Activated CD4-positive, alpha-beta memory T cell treated with anti-CD3 and anti-CD28 coated beads, Interleukin-2, amount 10 ng/mL, durations not matched to agents 7 days and 5 days (primary cell): ENCODE data around the gene RAMP2. TPM values are rescaled to one million over a fixed set of nuclear protein-coding genes. Genes with fewer than 3 reads are reported as not detected.
"Not testable (repeated sequence)": the region's sequence is repeated elsewhere in the genome, so short reads cannot be mapped to it uniquely, and the experiment has no call there.

ENCODE experiments used
- CTCF ChIA-PET: fragments of 350-600 bp; sonication (Branson Sonifier 250); formaldehyde crosslinking; loops from one replicate; lab custom pipeline; 2021; ENCODE audit warnings: antibody characterized with exemption, inconsistent platforms; lab: Charles Lee
- POLR2A ChIA-PET: fragments of 350-600 bp; sonication (Branson Sonifier 250); formaldehyde crosslinking; loops from one replicate; lab custom pipeline; 2021; ENCODE audit warnings: antibody characterized with exemption; lab: Charles Lee
- DNase-seq: peaks from one replicate; pipeline ENCODE4 v3.0.0-alpha.2; 2020
- H3K27ac Mint-ChIP-seq: one replicate; pipeline ENCODE4 v1.8.0; 2021; ENCODE audit warnings: mild to moderate bottlenecking, mixed read lengths
- H3K27me3 Mint-ChIP-seq: one replicate; pipeline ENCODE4 v1.8.0; 2021; ENCODE audit warnings: mixed read lengths
- H3K36me3 Mint-ChIP-seq: one replicate; pipeline ENCODE4 v1.8.0; 2021; ENCODE audit warnings: low read depth, mixed read lengths
- H3K4me1 Mint-ChIP-seq: one replicate; pipeline ENCODE4 v1.8.0; 2021; ENCODE audit warnings: mixed read lengths
- H3K4me3 Mint-ChIP-seq: one replicate; pipeline ENCODE4 v1.8.0; 2021; ENCODE audit warnings: mild to moderate bottlenecking, mixed read lengths
- H3K9me3 Mint-ChIP-seq: one replicate; pipeline ENCODE4 v1.8.0; 2021; ENCODE audit warnings: mixed read lengths
- total RNA-seq, 2 experiments: library from RNA; stranded (reverse); gene quantifications; one replicate each; pipeline ENCODE4 v1.2.3, GENCODE V29; 2021

Gene RAMP2, protein sequence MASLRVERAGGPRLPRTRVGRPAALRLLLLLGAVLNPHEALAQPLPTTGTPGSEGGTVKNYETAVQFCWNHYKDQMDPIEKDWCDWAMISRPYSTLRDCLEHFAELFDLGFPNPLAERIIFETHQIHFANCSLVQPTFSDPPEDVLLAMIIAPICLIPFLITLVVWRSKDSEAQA
- total RNA-seq: not detected

- POLR2A ChIA-PET: interaction anchor here (1.0 to 3.2 kb wide), 5 partner anchors 11 to 73 kb away, joined by 3 to 13 read pairs (median 3); partner anchors contain the start of gene VPS25
Observed at GRCh38 chr17:42760652-42761581, at the start of gene RAMP2. RAMP2 (plus strand) TSS chr17:42761227; CDS start chr17:42761262, 35 bp downstream.

GRCh38 chr17:42720996-42721583, 39.9 kb upstream of the RAMP2 start:
- Mint-ChIP-seq H3K4me1 (peaks cover 2% of the 10 kb centered on the region), H3K36me3 (peaks cover 61% of the 10 kb centered on the region), H3K4me3 (no peak overlapping the region), H3K27ac (no peak overlapping the region), H3K9me3 (no peaks in the 10 kb centered on the region), H3K27me3 (no peaks in the 10 kb centered on the region)
- CTCF ChIA-PET: interaction anchor here (0.7 to 3.5 kb wide), 4 partner anchors 7 to 143 kb away, joined by 3 to 20 read pairs (median 6); no protein-coding TSS in a partner anchor
- DNase-seq: no peak
- POLR2A ChIA-PET: no interaction called here

More at GRCh38 chr17:42760652-42761581, at the start of gene RAMP2:
- peaks cover 62% of the 10 kb centered on the region for H3K27me3 Mint-ChIP-seq
- H3K27ac Mint-ChIP-seq: no peak within 1 kb of the TSS
- CTCF ChIA-PET: interaction anchor here (0.9 to 6.5 kb wide), 6 partner anchors 9 to 183 kb away, joined by 3 to 93 read pairs (median 4); partner anchors contain the start of gene PSMC3IP
- no peaks in the 10 kb centered on the region for H3K36me3 Mint-ChIP-seq
- no peak within 1 kb of the TSS for H3K4me3 Mint-ChIP-seq
- peaks cover 7% of the 10 kb centered on the region for H3K4me1 Mint-ChIP-seq
- no peak for DNase-seq
- no peaks in the 10 kb centered on the region for H3K9me3 Mint-ChIP-seq

GRCh38 chr17:42723636-42724035, 37.4 kb upstream of the RAMP2 start:
- no peak overlapping the region for H3K27ac Mint-ChIP-seq
- no peak overlapping the region for H3K4me3 Mint-ChIP-seq
- ChIA-PET CTCF (no interaction called here), POLR2A (no interaction called here)
- no peak for DNase-seq
- peaks cover 2% of the 10 kb centered on the region for H3K4me1 Mint-ChIP-seq
- no peaks in the 10 kb centered on the region for H3K9me3 Mint-ChIP-seq
- peaks cover 48% of the 10 kb centered on the region for H3K36me3 Mint-ChIP-seq
- H3K27me3 Mint-ChIP-seq: no peaks in the 10 kb centered on the region

DNA sequence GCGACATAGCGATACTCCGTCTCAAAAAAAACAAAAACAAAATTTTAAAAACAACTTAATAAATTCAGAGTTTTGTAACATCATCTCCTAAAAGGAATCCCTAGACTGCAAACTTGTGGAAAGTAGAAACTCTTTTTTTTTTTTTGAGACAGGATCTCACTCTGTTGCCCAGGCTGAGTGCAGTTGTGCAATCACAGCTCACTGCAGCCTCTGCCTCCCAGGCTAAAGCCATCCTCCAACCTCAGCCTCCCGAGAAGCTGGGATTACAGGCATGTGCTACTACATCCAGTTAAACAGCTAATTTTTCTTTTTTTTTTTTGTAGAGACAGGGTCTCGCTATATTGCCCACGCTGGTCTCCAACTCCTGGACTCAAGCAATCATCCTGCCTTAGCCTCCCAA, 35.9 kb upstream of the RAMP2 start:
- Mint-ChIP-seq H3K27me3 (no peaks in the 10 kb centered on the region), H3K36me3 (peaks cover 41% of the 10 kb centered on the region), H3K27ac (no peak overlapping the region), H3K4me1 (peaks cover 2% of the 10 kb centered on the region), H3K4me3 (no peak overlapping the region), H3K9me3 (no peaks in the 10 kb centered on the region)
- no peak for DNase-seq
- ChIA-PET CTCF (interaction anchor here (1.1 to 2.9 kb wide), 3 partner anchors 10 to 147 kb away, joined by 3 to 16 read pairs (median 4); no protein-coding TSS in a partner anchor), POLR2A (no interaction called here)

DNA sequence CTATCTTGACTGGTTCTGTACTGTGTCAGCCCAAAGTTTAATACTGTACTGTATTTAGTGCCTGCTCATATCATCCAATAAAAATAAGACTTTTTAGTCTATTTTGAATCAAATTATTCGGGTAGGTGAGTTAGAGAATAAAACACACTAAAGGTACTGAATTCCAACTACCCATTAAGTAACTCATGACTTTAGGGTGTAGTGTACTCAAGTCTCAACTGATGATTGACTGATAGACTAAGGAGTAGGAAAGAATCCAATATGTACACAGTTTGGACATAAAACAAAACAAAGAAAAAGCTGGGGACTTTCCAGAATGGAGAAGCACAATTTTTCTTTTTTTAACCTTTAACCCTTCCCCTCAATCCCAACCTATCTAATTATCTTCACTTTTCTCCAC, 20.3 kb upstream of the RAMP2 start:
- ChIA-PET POLR2A (no interaction called here), CTCF (no interaction called here)
- peaks cover 17% of the 10 kb centered on the region for H3K4me1 Mint-ChIP-seq
- no peak for DNase-seq
- peaks cover 3% of the 10 kb centered on the region for H3K36me3 Mint-ChIP-seq
- no peak overlapping the region for H3K4me3 Mint-ChIP-seq
- H3K9me3 Mint-ChIP-seq: no peaks in the 10 kb centered on the region
- no peaks in the 10 kb centered on the region for H3K27me3 Mint-ChIP-seq
- no peak overlapping the region for H3K27ac Mint-ChIP-seq

- not testable (repeated sequence) for DNase-seq, H3K4me3 Mint-ChIP-seq, H3K27ac Mint-ChIP-seq, H3K9me3 Mint-ChIP-seq, H3K36me3 Mint-ChIP-seq
- Mint-ChIP-seq H3K4me1 (peaks cover 17% of the 10 kb centered on the region), H3K27me3 (peaks cover 15% of the 10 kb centered on the region)
- POLR2A ChIA-PET: interaction anchor here (1.2 to 1.6 kb wide), 3 partner anchors 9 to 255 kb away, joined by 3 to 7 read pairs (median 3); partner anchors contain the start of gene RPL27
- CTCF ChIA-PET: interaction anchor here (0.8 to 1.5 kb wide), 2 partner anchors 21 to 71 kb away, joined by 3 to 4 read pairs; no protein-coding TSS in a partner anchor
Observed at GRCh38 chr17:42742916-42743315, 18.1 kb upstream of the RAMP2 start.

DNA sequence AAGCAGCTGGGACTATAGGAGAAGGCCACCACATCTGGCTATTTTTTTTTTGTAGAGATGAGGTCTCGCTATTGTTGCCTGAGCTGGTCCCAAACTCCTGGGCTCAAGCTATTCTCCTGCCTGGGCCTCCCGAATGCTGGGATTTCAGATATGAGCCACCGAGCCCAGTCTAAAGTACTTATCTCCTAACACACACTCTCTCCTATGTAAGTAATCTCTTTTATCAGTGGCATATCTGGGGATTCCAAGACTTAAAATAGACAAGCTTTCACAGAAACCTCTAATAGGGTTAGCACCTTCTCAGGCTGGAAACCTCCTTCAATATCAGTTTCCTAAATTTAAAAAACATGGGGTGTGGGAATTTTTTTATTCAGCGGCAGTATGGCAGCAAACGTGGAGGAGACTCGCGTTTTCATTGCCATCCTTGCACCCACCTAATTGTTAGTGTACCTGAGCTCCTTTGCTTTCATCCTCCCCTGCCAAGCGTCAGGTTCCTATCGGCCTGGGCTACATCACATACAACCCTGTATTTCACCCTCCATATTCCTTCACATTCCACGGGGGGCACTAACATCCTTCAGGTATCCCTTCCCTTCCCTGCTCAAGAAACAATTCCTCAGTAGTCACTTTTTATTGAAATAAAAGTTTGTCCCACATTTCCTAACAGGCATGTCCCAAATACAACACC, 17.3 kb upstream of the RAMP2 start:
- no peak for DNase-seq
- Mint-ChIP-seq H3K9me3 (no peaks in the 10 kb centered on the region), H3K27me3 (peaks cover 22% of the 10 kb centered on the region), H3K27ac (peak overlapping the region; percentile 88), H3K36me3 (peaks cover 3% of the 10 kb centered on the region), H3K4me3 (peak overlapping the region; percentile 98), H3K4me1 (peaks cover 17% of the 10 kb centered on the region)
- CTCF ChIA-PET: interaction anchor here (0.6 to 1.5 kb wide), 3 partner anchors 20 to 1768 kb away, joined by 3 to 4 read pairs (median 3); no protein-coding TSS in a partner anchor
- POLR2A ChIA-PET: interaction anchor here (1.0 to 1.6 kb wide), 8 partner anchors 8 to 254 kb away, joined by 3 to 7 read pairs (median 3); partner anchors contain the start of genes RAMP2 and RPL27

- ChIA-PET CTCF (interaction anchor here (0.6 kb wide), 1 partner anchor 1767 kb away, joined by 3 read pairs; no protein-coding TSS in a partner anchor), POLR2A (interaction anchor here (1.0 to 1.6 kb wide), 8 partner anchors 9 to 254 kb away, joined by 3 to 7 read pairs (median 3); partner anchors contain the start of genes RAMP2 and RPL27)
- Mint-ChIP-seq H3K36me3 (peaks cover 3% of the 10 kb centered on the region), H3K9me3 (no peaks in the 10 kb centered on the region), H3K4me3 (peak overlapping the region; percentile 98), H3K4me1 (peaks cover 17% of the 10 kb centered on the region), H3K27me3 (peaks cover 28% of the 10 kb centered on the region), H3K27ac (peak overlapping the region; percentile 88)
- DNase-seq: peak; percentile 52
Observed at GRCh38 chr17:42744283-42744805, 16.7 kb upstream of the RAMP2 start.

- peak; percentile 93 for DNase-seq
- POLR2A ChIA-PET: no interaction called here
- Mint-ChIP-seq H3K27ac (peak within 1 kb of the TSS; percentile 88), H3K36me3 (peaks cover 3% of the 10 kb centered on the region), H3K4me3 (peak within 1 kb of the TSS; percentile 98), H3K9me3 (no peaks in the 10 kb centered on the region), H3K27me3 (peaks cover 30% of the 10 kb centered on the region), H3K4me1 (peaks cover 17% of the 10 kb centered on the region)
- CTCF ChIA-PET: no interaction called here
Observed at GRCh38 chr17:42744806-42745617, 16.0 kb upstream of the RAMP2 start, which contains the start of gene EZH1. EZH1 (minus strand) TSS chr17:42745040; CDS start chr17:42728941, 16,099 bp downstream.

GRCh38 chr17:42748202-42748907, 12.7 kb upstream of the RAMP2 start:
- POLR2A ChIA-PET: no interaction called here
- no peak overlapping the region for H3K27ac Mint-ChIP-seq
- H3K4me3 Mint-ChIP-seq: no peak overlapping the region
- peaks cover 46% of the 10 kb centered on the region for H3K27me3 Mint-ChIP-seq
- H3K4me1 Mint-ChIP-seq: peaks cover 15% of the 10 kb centered on the region
- DNase-seq: no peak
- H3K9me3 Mint-ChIP-seq: no peaks in the 10 kb centered on the region
- peaks cover 3% of the 10 kb centered on the region for H3K36me3 Mint-ChIP-seq
- CTCF ChIA-PET: interaction anchor here (1.7 kb wide), 1 partner anchor 15 kb away, joined by 5 read pairs; no protein-coding TSS in a partner anchor
